HL-60/S4 treated with phorbol 12-myristate 13-acetate at 8.2 ng/mL for 4 days and 3 days (cell line): Measurements from ENCODE around the gene CPT1C.

Source experiments
- in situ Hi-C: fragments of 300-500 bp; cut with MboI; formaldehyde crosslinking; loops from 2 replicates; pipeline ENCODE4 v1.15.0; 2022; ENCODE audit warnings: low sequenced_read_pairs

CPT1C gene

GRCh38 chr19:49680421-49681351 lies 10.2 kb upstream of the CPT1C start:
- in situ Hi-C loops: no loop called here

- in situ Hi-C loops: no loop called here
These were observed 9.1 kb upstream of the CPT1C start for GRCh38 chr19:49681830-49682229.

- in situ Hi-C loops: no loop called here
These were observed 8.6 kb upstream of the CPT1C start for GRCh38 chr19:49682274-49682673.

- in situ Hi-C loops: no loop called here
These were observed 7.1 kb upstream of the CPT1C start for GRCh38 chr19:49683814-49684250.

- in situ Hi-C loops: no loop called here
These were observed 6.5 kb upstream of the CPT1C start for GRCh38 chr19:49684251-49684982.

- in situ Hi-C loops: no loop called here
These were observed 5.8 kb upstream of the CPT1C start for GRCh38 chr19:49684983-49685553.

- in situ Hi-C loops: no loop called here
These were observed 5.0 kb upstream of the CPT1C start for GRCh38 chr19:49685845-49686332.

GRCh38 chr19:49686503-49687088 lies 4.3 kb upstream of the CPT1C start:
- in situ Hi-C loops: no loop called here

- in situ Hi-C loops: no loop called here
These were observed 3.8 kb upstream of the CPT1C start for GRCh38 chr19:49687150-49687549.

- in situ Hi-C loops: no loop called here
These were observed 3.2 kb upstream of the CPT1C start for GRCh38 chr19:49687566-49688316.

GRCh38 chr19:49688531-49689132 lies 2.3 kb upstream of the CPT1C start:
- in situ Hi-C loops: no loop called here

GRCh38 chr19:49689133-49690078 lies 1.5 kb upstream of the CPT1C start, which contains the start of gene ADM5:
TSS of gene ADM5 (plus strand) at chr19:49689594. CDS start at chr19:49689838, 244 bp downstream.
- in situ Hi-C loops: no loop called here

- in situ Hi-C loops: no loop called here
These were observed 749 bp upstream of the CPT1C start for GRCh38 chr19:49690079-49690655.

- in situ Hi-C loops: no loop called here
These were observed 579 bp downstream of the CPT1C start for GRCh38 chr19:49691243-49692146.

- in situ Hi-C loops: no loop called here
These were observed 1.2 kb downstream of the CPT1C start for GRCh38 chr19:49692147-49692506.

- in situ Hi-C loops: no loop called here
These were observed 5.2 kb downstream of the CPT1C start for GRCh38 chr19:49696115-49696514.

- in situ Hi-C loops: no loop called here
These were observed 5.9 kb downstream of the CPT1C start for GRCh38 chr19:49696865-49697264.
